ENCODE measurements around the gene KNOP1. TPM values are rescaled to one million over a fixed set of nuclear protein-coding genes. Genes with fewer than 3 reads are reported as not detected.

KNOP1 gene
- total RNA-seq, 2 experiments from 2014 or later: 17.4 to 17.9 TPM

- POLR2A ChIA-PET: no interaction called here
- DNase-seq: no peak
- ATAC-seq (ENCODE audit: low read depth): no peak
- Mint-ChIP-seq H3K36me3 (no peaks in the 10 kb centered on the region), H3K9me3 (no peaks in the 10 kb centered on the region), H3K27me3 (no peaks in the 10 kb centered on the region), H3K4me3 (no peak overlapping the region), H3K27ac (no peak overlapping the region), H3K4me1 (no peaks in the 10 kb centered on the region)
Observed at GRCh38 chr16:19751478-19752385, 33.7 kb upstream of the KNOP1 start.

GRCh38 chr16:19749571-19750080 is 31.6 kb upstream of the KNOP1 start:
- POLR2A ChIA-PET: no interaction called here
- no peak overlapping the region for H3K4me3 Mint-ChIP-seq
- no peak for ATAC-seq (ENCODE audit: low read depth)

GRCh38 chr16:19748389-19749168 is 30.6 kb upstream of the KNOP1 start:
- ATAC-seq (ENCODE audit: low read depth) (no peak), DNase-seq (no peak)
- Mint-ChIP-seq H3K4me1 (no peaks in the 10 kb centered on the region), H3K4me3 (no peak overlapping the region), H3K9me3 (no peaks in the 10 kb centered on the region), H3K27ac (no peak overlapping the region), H3K27me3 (no peaks in the 10 kb centered on the region), H3K36me3 (no peaks in the 10 kb centered on the region)
- POLR2A ChIA-PET: interaction anchor here (0.5 kb wide), 1 partner anchor 12 kb away, joined by 3 read pairs; no protein-coding TSS in a partner anchor

More at GRCh38 chr16:19749571-19750080, 31.6 kb upstream of the KNOP1 start:
- Mint-ChIP-seq H3K36me3 (no peaks in the 10 kb centered on the region), H3K27me3 (no peaks in the 10 kb centered on the region), H3K27ac (no peak overlapping the region), H3K4me1 (no peaks in the 10 kb centered on the region), H3K9me3 (no peaks in the 10 kb centered on the region)
- DNase-seq: no peak

- POLR2A ChIA-PET: no interaction called here
- no peaks in the 10 kb centered on the region for H3K27me3 Mint-ChIP-seq
- H3K9me3 Mint-ChIP-seq: no peaks in the 10 kb centered on the region
- H3K4me3 Mint-ChIP-seq: no peak overlapping the region
- no peak for DNase-seq
- no peak for ATAC-seq (ENCODE audit: low read depth)
- no peaks in the 10 kb centered on the region for H3K36me3 Mint-ChIP-seq
- no peak overlapping the region for H3K27ac Mint-ChIP-seq
- no peaks in the 10 kb centered on the region for H3K4me1 Mint-ChIP-seq
Observed at GRCh38 chr16:19746561-19746960, 28.5 kb upstream of the KNOP1 start.

- ATAC-seq (ENCODE audit: low read depth) (no peak), DNase-seq (no peak)
- Mint-ChIP-seq H3K27ac (no peak overlapping the region), H3K4me1 (no peaks in the 10 kb centered on the region), H3K27me3 (no peaks in the 10 kb centered on the region), H3K36me3 (no peaks in the 10 kb centered on the region), H3K4me3 (no peak overlapping the region), H3K9me3 (no peaks in the 10 kb centered on the region)
- POLR2A ChIA-PET: no interaction called here
Observed at GRCh38 chr16:19745286-19746010, 27.4 kb upstream of the KNOP1 start.

- H3K36me3 Mint-ChIP-seq: no peaks in the 10 kb centered on the region
- no peaks in the 10 kb centered on the region for H3K27me3 Mint-ChIP-seq
- no peak overlapping the region for H3K4me3 Mint-ChIP-seq
- POLR2A ChIA-PET: no interaction called here
- ATAC-seq (ENCODE audit: low read depth): no peak
- no peaks in the 10 kb centered on the region for H3K9me3 Mint-ChIP-seq
- no peak for DNase-seq
- H3K4me1 Mint-ChIP-seq: no peaks in the 10 kb centered on the region
- H3K27ac Mint-ChIP-seq: no peak overlapping the region
Observed at GRCh38 chr16:19744670-19745069, 26.6 kb upstream of the KNOP1 start.

- POLR2A ChIA-PET: no interaction called here
- H3K27me3 Mint-ChIP-seq: no peaks in the 10 kb centered on the region
- no peaks in the 10 kb centered on the region for H3K36me3 Mint-ChIP-seq
- no peak for DNase-seq
- ATAC-seq (ENCODE audit: low read depth): no peak
- no peaks in the 10 kb centered on the region for H3K4me1 Mint-ChIP-seq
- no peak overlapping the region for H3K27ac Mint-ChIP-seq
- H3K9me3 Mint-ChIP-seq: no peaks in the 10 kb centered on the region
- H3K4me3 Mint-ChIP-seq: no peak overlapping the region
Observed at GRCh38 chr16:19743816-19744159, 25.8 kb upstream of the KNOP1 start.

GRCh38 chr16:19741354-19741753 is 23.3 kb upstream of the KNOP1 start:
- H3K4me3 Mint-ChIP-seq: no peak overlapping the region
- H3K36me3 Mint-ChIP-seq: no peaks in the 10 kb centered on the region
- H3K9me3 Mint-ChIP-seq: no peaks in the 10 kb centered on the region
- DNase-seq (no peak), ATAC-seq (ENCODE audit: low read depth) (no peak)
- H3K27ac Mint-ChIP-seq: no peak overlapping the region
- H3K27me3 Mint-ChIP-seq: no peaks in the 10 kb centered on the region
- H3K4me1 Mint-ChIP-seq: no peaks in the 10 kb centered on the region
- POLR2A ChIA-PET: no interaction called here

- H3K36me3 Mint-ChIP-seq: no peaks in the 10 kb centered on the region
Observed at GRCh38 chr16:19737306-19738038, 19.4 kb upstream of the KNOP1 start.

GRCh38 chr16:19735074-19735867 is 17.2 kb upstream of the KNOP1 start:
- Mint-ChIP-seq H3K4me1 (no peaks in the 10 kb centered on the region), H3K36me3 (no peaks in the 10 kb centered on the region), H3K9me3 (no peaks in the 10 kb centered on the region), H3K27me3 (no peaks in the 10 kb centered on the region), H3K27ac (no peak overlapping the region), H3K4me3 (no peak overlapping the region)
- ATAC-seq (ENCODE audit: low read depth) (no peak), DNase-seq (no peak)
- POLR2A ChIA-PET: no interaction called here

More at GRCh38 chr16:19737306-19738038, 19.4 kb upstream of the KNOP1 start:
- Mint-ChIP-seq H3K4me1 (no peaks in the 10 kb centered on the region), H3K4me3 (no peak overlapping the region), H3K9me3 (no peaks in the 10 kb centered on the region), H3K27ac (no peak overlapping the region), H3K27me3 (no peaks in the 10 kb centered on the region)
- ATAC-seq (ENCODE audit: low read depth) (no peak), DNase-seq (no peak)
- POLR2A ChIA-PET: no interaction called here

- POLR2A ChIA-PET: interaction anchor here (0.6 kb wide), 1 partner anchor 181 kb away, joined by 3 read pairs; no protein-coding TSS in a partner anchor
- DNase-seq: no peak
- H3K27me3 Mint-ChIP-seq: peaks cover 2% of the 10 kb centered on the region
- no peak overlapping the region for H3K4me3 Mint-ChIP-seq
- no peaks in the 10 kb centered on the region for H3K4me1 Mint-ChIP-seq
- no peak for ATAC-seq (ENCODE audit: low read depth)
- no peak overlapping the region for H3K27ac Mint-ChIP-seq
- H3K9me3 Mint-ChIP-seq: no peaks in the 10 kb centered on the region
- no peaks in the 10 kb centered on the region for H3K36me3 Mint-ChIP-seq
Observed at GRCh38 chr16:19733551-19733950, 15.5 kb upstream of the KNOP1 start.

GRCh38 chr16:19728636-19728965 is 10.6 kb upstream of the KNOP1 start:
- no peak overlapping the region for H3K27ac Mint-ChIP-seq
- ATAC-seq (ENCODE audit: low read depth): no peak
- POLR2A ChIA-PET: no interaction called here

More at GRCh38 chr16:19728636-19728965, 10.6 kb upstream of the KNOP1 start:
- H3K4me3 Mint-ChIP-seq: no peak overlapping the region
- peaks cover 2% of the 10 kb centered on the region for H3K27me3 Mint-ChIP-seq
- H3K36me3 Mint-ChIP-seq: no peaks in the 10 kb centered on the region
- no peak for DNase-seq
- H3K9me3 Mint-ChIP-seq: no peaks in the 10 kb centered on the region
- peaks cover 7% of the 10 kb centered on the region for H3K4me1 Mint-ChIP-seq

Measured in activated naive CD8-positive, alpha-beta T cell treated with anti-CD3 and anti-CD28 coated beads, Interleukin-2, amount 10 ng/mL, durations not matched to agents 7 days and 5 days (primary cell).